ENCODE measurements around the gene PSMD5. TPM values are rescaled to one million over a fixed set of nuclear protein-coding genes. Genes with fewer than 3 reads are reported as not detected.

The PSMD5 gene
- total RNA-seq, 1 donor from 2014 or later = 27.1 TPM

DNA sequence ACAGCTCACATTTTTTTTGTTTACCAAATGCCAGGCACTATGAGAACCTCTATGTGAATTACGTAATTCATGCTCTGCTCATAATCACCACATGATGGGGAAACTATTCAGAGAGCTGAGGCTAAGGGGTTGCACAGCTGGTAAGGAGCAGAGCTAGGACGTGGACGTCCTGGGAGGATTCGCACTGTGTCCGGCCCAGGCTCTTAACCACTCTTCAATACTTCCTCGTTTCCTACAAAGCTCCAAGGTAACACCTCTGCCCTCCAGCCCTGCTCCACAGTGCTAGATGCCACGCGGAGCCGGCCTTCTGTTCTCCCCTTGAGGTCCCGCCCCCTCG, 25.6 kb upstream of the PSMD5 start:
- peaks cover 9 to 21% (median 11%) of the 10 kb centered on the region in 3 donors for H3K4me1 ChIP-seq (ENCODE audit: control insufficient read depth in 3 of 3, insufficient read depth in 3 of 3, low read length in 3 of 3)
- H3K9me3 ChIP-seq (ENCODE audit: control insufficient read depth in 3 of 3, low read length in 3 of 3) = no peaks in the 10 kb centered on the region
- peaks cover 6 to 13% (median 9%) of the 10 kb centered on the region in 3 donors for H3K36me3 ChIP-seq (ENCODE audit: control insufficient read depth in 3 of 3, insufficient read depth in 3 of 3, low read length in 3 of 3)
- peak overlapping the region; percentile 74 to 80 (median 75) for H3K4me3 ChIP-seq (ENCODE audit: low read length in 3 of 3)
- H3K27me3 ChIP-seq (ENCODE audit: control insufficient read depth in 3 of 3, insufficient read depth in 3 of 3, low read length in 3 of 3) = no peaks in the 10 kb centered on the region
- H3K9ac ChIP-seq (ENCODE audit: low read depth in 1 of 3, low read length in 3 of 3) = peak overlapping the region; percentile 34 to 75 (median 65)
- peak overlapping the region; percentile 68 for H3K27ac ChIP-seq (ENCODE audit: low read depth, low read length)

DNA sequence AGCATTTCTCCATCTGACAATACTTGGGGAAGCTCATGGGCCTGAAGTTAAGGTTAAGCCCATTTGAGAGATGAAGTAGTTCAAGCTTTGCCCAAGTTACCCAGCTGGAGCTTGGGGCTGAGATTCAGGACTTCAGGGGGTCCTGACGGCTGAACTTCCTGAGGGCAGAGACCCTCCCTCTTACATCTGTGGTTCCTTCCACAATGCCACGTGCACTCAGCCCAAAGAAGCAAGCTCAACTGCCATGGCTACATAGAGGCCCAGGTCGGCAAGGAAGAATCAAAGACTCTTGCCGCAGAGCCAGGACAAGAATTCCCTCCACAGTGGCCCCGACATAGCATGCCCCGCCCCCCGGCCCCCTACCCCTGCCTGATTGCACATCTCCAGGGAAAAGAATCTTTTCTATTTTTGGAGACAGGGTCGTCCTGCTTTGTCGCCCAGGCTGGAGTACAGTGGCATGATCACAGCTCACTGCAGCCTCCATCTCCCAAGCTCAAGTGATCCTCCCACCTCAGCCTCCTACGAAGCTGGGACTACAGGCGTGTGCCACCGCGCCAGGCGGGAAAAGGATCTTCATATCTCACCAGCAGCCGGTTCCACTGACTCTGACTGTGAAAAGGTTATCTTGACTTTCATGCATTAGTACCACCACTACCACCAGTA, 25.1 kb upstream of the PSMD5 start:
- Histone ChIP-seq H3K36me3 (ENCODE audit: control insufficient read depth in 3 of 3, insufficient read depth in 3 of 3, low read length in 3 of 3) (peaks cover 6 to 13% (median 10%) of the 10 kb centered on the region in 3 donors), H3K9me3 (ENCODE audit: control insufficient read depth in 3 of 3, low read length in 3 of 3) (no peaks in the 10 kb centered on the region), H3K27ac (ENCODE audit: low read depth, low read length) (peak overlapping the region; percentile 68), H3K27me3 (ENCODE audit: control insufficient read depth in 3 of 3, insufficient read depth in 3 of 3, low read length in 3 of 3) (no peaks in the 10 kb centered on the region), H3K4me3 (ENCODE audit: low read length in 3 of 3) (peak overlapping the region; percentile 74 to 80 (median 75)), H3K4me1 (ENCODE audit: control insufficient read depth in 3 of 3, insufficient read depth in 3 of 3, low read length in 3 of 3) (peaks cover 9 to 21% (median 11%) of the 10 kb centered on the region in 3 donors), H3K9ac (ENCODE audit: low read depth in 1 of 3, low read length in 3 of 3) (peak overlapping the region; percentile 34 to 75 (median 65))

DNA sequence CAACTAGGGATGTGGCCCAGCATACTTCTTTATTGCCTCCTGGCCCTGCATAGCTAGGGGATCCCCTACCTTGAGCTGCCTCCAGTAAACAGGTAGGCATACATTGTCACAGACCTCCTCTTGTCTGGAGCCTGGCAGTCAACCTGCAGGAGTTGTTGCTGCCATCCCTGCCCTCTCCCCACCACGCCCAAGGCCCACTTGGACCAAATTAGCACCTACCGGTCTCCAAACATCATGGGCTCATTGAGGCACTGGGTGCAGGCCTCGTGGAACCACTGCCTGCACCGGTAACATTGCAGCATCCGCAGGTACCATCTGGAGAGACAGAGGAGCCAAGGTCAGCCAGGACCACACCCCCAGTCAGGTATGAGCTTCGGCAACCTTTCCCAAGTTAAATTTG, 23.9 kb upstream of the PSMD5 start:
- Histone ChIP-seq H3K4me3 (ENCODE audit: low read length in 3 of 3) (no peak overlapping the region), H3K27me3 (ENCODE audit: control insufficient read depth in 3 of 3, insufficient read depth in 3 of 3, low read length in 3 of 3) (no peaks in the 10 kb centered on the region), H3K9me3 (ENCODE audit: control insufficient read depth in 3 of 3, low read length in 3 of 3) (no peaks in the 10 kb centered on the region), H3K4me1 (ENCODE audit: control insufficient read depth in 3 of 3, insufficient read depth in 3 of 3, low read length in 3 of 3) (peaks cover 9 to 21% (median 11%) of the 10 kb centered on the region in 3 donors), H3K9ac (ENCODE audit: low read depth in 1 of 3, low read length in 3 of 3) (no peak overlapping the region), H3K27ac (ENCODE audit: low read depth, low read length) (no peak overlapping the region), H3K36me3 (ENCODE audit: control insufficient read depth in 3 of 3, insufficient read depth in 3 of 3, low read length in 3 of 3) (peaks cover 16 to 24% (median 16%) of the 10 kb centered on the region in 3 donors)

DNA sequence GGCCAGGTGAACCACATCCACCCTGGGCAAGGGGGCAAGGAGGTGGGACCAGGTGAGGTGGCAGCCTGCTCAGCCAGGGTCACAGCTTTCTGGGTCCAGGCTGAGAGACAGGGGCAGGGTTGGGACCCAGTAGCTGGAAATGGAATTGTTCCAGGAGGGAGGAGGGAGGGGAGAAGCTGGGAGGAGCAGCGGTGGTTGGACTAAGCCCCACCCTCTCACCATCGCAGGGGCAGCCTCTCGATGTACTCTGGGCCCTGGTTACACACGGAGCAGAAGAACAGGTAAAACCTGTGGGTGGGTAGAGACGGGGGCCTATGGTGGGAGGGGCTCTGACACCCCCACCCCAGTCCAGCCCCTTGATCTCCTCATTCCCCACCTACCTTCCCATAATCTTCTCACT, 23.1 kb upstream of the PSMD5 start:
- H3K9ac ChIP-seq (ENCODE audit: low read depth in 1 of 3, low read length in 3 of 3) = peak overlapping the region in 1 of 3 donors; percentile 33
- H3K9me3 ChIP-seq (ENCODE audit: control insufficient read depth in 3 of 3, low read length in 3 of 3) = no peaks in the 10 kb centered on the region
- H3K36me3 ChIP-seq (ENCODE audit: control insufficient read depth in 3 of 3, insufficient read depth in 3 of 3, low read length in 3 of 3) = peaks cover 21 to 31% (median 23%) of the 10 kb centered on the region in 3 donors

DNA sequence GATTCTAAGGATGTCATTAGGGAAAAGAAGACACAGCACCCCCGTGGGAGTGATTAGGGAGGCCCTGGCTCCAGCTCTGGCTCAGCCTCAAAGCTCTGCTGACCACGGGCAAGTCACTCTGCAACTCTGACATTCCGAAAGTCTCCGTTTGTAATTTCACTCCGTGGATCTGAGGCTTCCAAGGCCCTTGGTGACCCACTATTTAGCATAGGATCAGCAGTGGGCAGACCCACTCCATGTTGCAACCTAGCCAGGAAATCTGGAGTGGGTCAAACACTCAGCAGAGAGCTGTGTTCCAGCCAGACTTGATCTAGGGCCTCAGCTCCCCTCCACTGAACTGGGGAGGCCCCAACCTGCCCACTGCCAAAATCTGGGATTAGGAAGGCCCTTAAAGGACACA, 22.5 kb upstream of the PSMD5 start:
- no peak overlapping the region for H3K4me3 ChIP-seq (ENCODE audit: low read length in 3 of 3)
- H3K27ac ChIP-seq (ENCODE audit: low read depth, low read length) = no peak overlapping the region
- peaks cover 9 to 21% (median 11%) of the 10 kb centered on the region in 3 donors for H3K4me1 ChIP-seq (ENCODE audit: control insufficient read depth in 3 of 3, insufficient read depth in 3 of 3, low read length in 3 of 3)
- H3K9me3 ChIP-seq (ENCODE audit: control insufficient read depth in 3 of 3, low read length in 3 of 3) = no peaks in the 10 kb centered on the region
- H3K9ac ChIP-seq (ENCODE audit: low read depth in 1 of 3, low read length in 3 of 3) = peak overlapping the region in 1 of 3 donors; percentile 33
- peaks cover 27 to 35% (median 28%) of the 10 kb centered on the region in 3 donors for H3K36me3 ChIP-seq (ENCODE audit: control insufficient read depth in 3 of 3, insufficient read depth in 3 of 3, low read length in 3 of 3)
- H3K27me3 ChIP-seq (ENCODE audit: control insufficient read depth in 3 of 3, insufficient read depth in 3 of 3, low read length in 3 of 3) = no peaks in the 10 kb centered on the region

More for the DNA sequence above, 23.1 kb upstream of the PSMD5 start:
- Histone ChIP-seq H3K4me1 (ENCODE audit: control insufficient read depth in 3 of 3, insufficient read depth in 3 of 3, low read length in 3 of 3) (peaks cover 9 to 21% (median 11%) of the 10 kb centered on the region in 3 donors), H3K27me3 (ENCODE audit: control insufficient read depth in 3 of 3, insufficient read depth in 3 of 3, low read length in 3 of 3) (no peaks in the 10 kb centered on the region), H3K4me3 (ENCODE audit: low read length in 3 of 3) (no peak overlapping the region), H3K27ac (ENCODE audit: low read depth, low read length) (no peak overlapping the region)

DNA sequence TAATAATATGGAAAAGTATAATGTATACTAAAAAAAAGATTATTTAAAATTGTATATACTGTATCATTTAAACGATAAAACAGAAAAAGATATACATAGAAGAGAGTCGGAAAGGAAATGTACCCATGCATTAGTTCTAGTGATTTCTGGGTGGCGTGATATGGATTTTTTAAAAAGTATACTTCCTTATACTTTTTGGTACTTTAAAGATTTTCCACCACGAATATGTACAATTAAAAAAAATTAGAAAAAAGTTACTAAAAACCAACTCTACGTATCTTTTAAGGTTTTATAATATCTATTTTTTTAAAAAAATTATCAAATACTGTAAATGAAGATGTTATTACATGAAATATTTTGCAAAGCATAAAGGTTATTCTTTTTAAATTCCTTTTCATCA, 22.0 kb upstream of the PSMD5 start:
- H3K36me3 ChIP-seq (ENCODE audit: control insufficient read depth in 3 of 3, insufficient read depth in 3 of 3, low read length in 3 of 3) = peaks cover 30 to 38% (median 33%) of the 10 kb centered on the region in 3 donors
- no peaks in the 10 kb centered on the region for H3K9me3 ChIP-seq (ENCODE audit: control insufficient read depth in 3 of 3, low read length in 3 of 3)
- no peaks in the 10 kb centered on the region for H3K27me3 ChIP-seq (ENCODE audit: control insufficient read depth in 3 of 3, insufficient read depth in 3 of 3, low read length in 3 of 3)
- no peak overlapping the region for H3K9ac ChIP-seq (ENCODE audit: low read depth in 1 of 3, low read length in 3 of 3)
- H3K4me3 ChIP-seq (ENCODE audit: low read length in 3 of 3) = no peak overlapping the region
- H3K27ac ChIP-seq (ENCODE audit: low read depth, low read length) = no peak overlapping the region
- peaks cover 9 to 19% (median 11%) of the 10 kb centered on the region in 3 donors for H3K4me1 ChIP-seq (ENCODE audit: control insufficient read depth in 3 of 3, insufficient read depth in 3 of 3, low read length in 3 of 3)

DNA sequence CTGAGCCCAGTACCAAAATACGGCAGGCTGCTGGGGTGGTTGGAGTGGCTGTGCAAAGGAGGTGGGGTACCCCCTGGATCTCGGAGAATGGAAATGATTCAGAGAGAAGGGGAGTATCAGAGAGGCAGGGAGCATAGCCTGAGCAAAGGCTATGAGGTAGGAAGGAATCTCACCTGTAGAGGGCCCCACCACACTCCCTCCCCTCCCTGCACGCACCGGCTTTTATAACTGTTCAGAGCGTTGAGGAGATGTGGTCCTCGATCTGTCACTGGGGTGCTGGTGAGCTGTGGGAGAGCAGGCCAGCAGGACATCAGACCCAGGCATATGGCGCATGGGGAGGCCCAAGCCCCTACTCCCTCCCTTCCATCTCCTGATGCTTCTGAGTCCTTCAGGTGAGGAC, 21.1 kb upstream of the PSMD5 start:
- H3K4me3 ChIP-seq (ENCODE audit: low read length in 3 of 3) = no peak overlapping the region
- peaks cover 31 to 43% (median 35%) of the 10 kb centered on the region in 3 donors for H3K36me3 ChIP-seq (ENCODE audit: control insufficient read depth in 3 of 3, insufficient read depth in 3 of 3, low read length in 3 of 3)
- no peaks in the 10 kb centered on the region for H3K9me3 ChIP-seq (ENCODE audit: control insufficient read depth in 3 of 3, low read length in 3 of 3)
- no peaks in the 10 kb centered on the region for H3K27me3 ChIP-seq (ENCODE audit: control insufficient read depth in 3 of 3, insufficient read depth in 3 of 3, low read length in 3 of 3)
- H3K4me1 ChIP-seq (ENCODE audit: control insufficient read depth in 3 of 3, insufficient read depth in 3 of 3, low read length in 3 of 3) = peaks cover 7 to 13% (median 9%) of the 10 kb centered on the region in 3 donors
- H3K9ac ChIP-seq (ENCODE audit: low read depth in 1 of 3, low read length in 3 of 3) = no peak overlapping the region
- no peak overlapping the region for H3K27ac ChIP-seq (ENCODE audit: low read depth, low read length)

DNA sequence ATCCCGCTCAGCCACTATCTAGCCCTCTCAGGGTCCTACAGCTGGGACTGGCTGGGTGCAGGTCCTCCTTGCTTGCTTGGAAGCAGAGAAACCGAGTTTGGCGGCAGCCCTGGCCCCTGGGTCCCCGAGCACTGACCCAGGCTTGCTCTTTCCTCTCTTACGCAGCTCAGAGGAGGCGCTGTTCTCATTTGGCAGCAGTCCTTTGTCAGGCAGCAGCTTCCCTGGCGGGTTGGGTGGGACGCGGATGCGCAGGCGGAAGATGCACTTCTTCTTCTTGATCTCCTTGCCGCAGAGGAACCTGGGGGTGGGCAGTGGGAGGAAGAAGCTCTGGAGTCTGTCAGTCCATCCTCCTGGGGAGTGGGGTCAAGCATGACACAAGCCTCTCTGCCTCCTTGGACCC, 19.7 kb upstream of the PSMD5 start:
- peaks cover 4 to 7% (median 4%) of the 10 kb centered on the region in 3 donors for H3K4me1 ChIP-seq (ENCODE audit: control insufficient read depth in 3 of 3, insufficient read depth in 3 of 3, low read length in 3 of 3)
- H3K9ac ChIP-seq (ENCODE audit: low read depth in 1 of 3, low read length in 3 of 3) = no peak overlapping the region
- H3K27me3 ChIP-seq (ENCODE audit: control insufficient read depth in 3 of 3, insufficient read depth in 3 of 3, low read length in 3 of 3) = no peaks in the 10 kb centered on the region
- H3K4me3 ChIP-seq (ENCODE audit: low read length in 3 of 3) = no peak overlapping the region
- no peaks in the 10 kb centered on the region for H3K9me3 ChIP-seq (ENCODE audit: control insufficient read depth in 3 of 3, low read length in 3 of 3)
- peaks cover 40 to 50% (median 45%) of the 10 kb centered on the region in 3 donors for H3K36me3 ChIP-seq (ENCODE audit: control insufficient read depth in 3 of 3, insufficient read depth in 3 of 3, low read length in 3 of 3)
- no peak overlapping the region for H3K27ac ChIP-seq (ENCODE audit: low read depth, low read length)

DNA sequence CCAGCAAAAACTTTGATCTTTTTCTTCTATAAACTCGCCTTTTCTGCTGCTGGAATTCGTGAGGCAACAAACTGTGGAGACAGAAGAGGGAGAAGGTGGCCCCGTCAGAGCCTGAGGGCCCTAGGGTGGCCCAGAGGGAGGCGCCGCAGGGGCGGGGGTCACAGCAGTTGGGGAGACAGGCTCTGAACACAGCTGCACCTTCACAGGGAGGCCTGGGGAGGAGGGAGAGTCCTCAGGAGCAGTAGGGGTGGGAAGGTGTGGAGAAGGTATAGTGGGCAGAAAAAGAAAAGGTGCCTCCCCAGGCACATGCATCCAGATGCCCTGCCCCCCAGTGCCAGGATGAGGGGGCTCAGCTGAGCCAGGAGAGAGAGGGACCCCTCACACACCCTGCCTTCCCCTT, 19.2 kb upstream of the PSMD5 start:
- Histone ChIP-seq H3K4me1 (ENCODE audit: control insufficient read depth in 3 of 3, insufficient read depth in 3 of 3, low read length in 3 of 3) (peaks cover 4 to 7% (median 4%) of the 10 kb centered on the region in 3 donors), H3K9ac (ENCODE audit: low read depth in 1 of 3, low read length in 3 of 3) (no peak overlapping the region), H3K27me3 (ENCODE audit: control insufficient read depth in 3 of 3, insufficient read depth in 3 of 3, low read length in 3 of 3) (no peaks in the 10 kb centered on the region), H3K9me3 (ENCODE audit: control insufficient read depth in 3 of 3, low read length in 3 of 3) (no peaks in the 10 kb centered on the region), H3K27ac (ENCODE audit: low read depth, low read length) (no peak overlapping the region), H3K36me3 (ENCODE audit: control insufficient read depth in 3 of 3, insufficient read depth in 3 of 3, low read length in 3 of 3) (peaks cover 41 to 54% (median 48%) of the 10 kb centered on the region in 3 donors), H3K4me3 (ENCODE audit: low read length in 3 of 3) (no peak overlapping the region)

DNA sequence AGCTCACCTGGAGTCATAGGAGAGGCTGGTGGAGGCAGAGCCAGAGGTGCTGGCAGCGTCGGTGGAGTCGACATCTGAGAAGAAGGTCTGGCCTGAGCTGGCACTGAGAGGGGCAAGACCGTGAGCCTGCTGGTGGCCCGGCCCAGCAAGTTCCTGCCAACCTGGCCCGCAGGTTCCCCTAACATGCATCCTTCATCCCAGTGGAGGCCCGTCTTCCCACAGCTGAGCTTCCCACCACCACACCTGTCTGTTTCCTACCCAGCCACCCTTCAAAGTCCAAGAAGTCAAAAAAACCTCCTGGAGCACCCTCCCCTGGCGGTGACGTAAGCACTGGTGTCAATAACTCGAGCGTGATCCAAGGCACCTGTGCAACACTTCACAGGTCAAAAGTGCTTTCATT, 17.4 kb upstream of the PSMD5 start:
- H3K4me3 ChIP-seq (ENCODE audit: low read length in 3 of 3) = no peak overlapping the region
- H3K9me3 ChIP-seq (ENCODE audit: control insufficient read depth in 3 of 3, low read length in 3 of 3) = no peaks in the 10 kb centered on the region
- no peaks in the 10 kb centered on the region for H3K27me3 ChIP-seq (ENCODE audit: control insufficient read depth in 3 of 3, insufficient read depth in 3 of 3, low read length in 3 of 3)
- no peak overlapping the region for H3K9ac ChIP-seq (ENCODE audit: low read depth in 1 of 3, low read length in 3 of 3)
- H3K27ac ChIP-seq (ENCODE audit: low read depth, low read length) = no peak overlapping the region
- peaks cover 0 to under 1% (median 0%) of the 10 kb centered on the region in 3 donors for H3K4me1 ChIP-seq (ENCODE audit: control insufficient read depth in 3 of 3, insufficient read depth in 3 of 3, low read length in 3 of 3)
- peaks cover 34 to 48% (median 47%) of the 10 kb centered on the region in 3 donors for H3K36me3 ChIP-seq (ENCODE audit: control insufficient read depth in 3 of 3, insufficient read depth in 3 of 3, low read length in 3 of 3)

All from skeletal muscle tissue (tissue), 4 donors.